ENCODE results near the gene OLFM1. TPM values are rescaled to one million over a fixed set of nuclear protein-coding genes. Genes with fewer than 3 reads are reported as not detected.

OLFM1 gene
- total RNA-seq, 1 donor from 2014 or later: 5.5 TPM

DNA sequence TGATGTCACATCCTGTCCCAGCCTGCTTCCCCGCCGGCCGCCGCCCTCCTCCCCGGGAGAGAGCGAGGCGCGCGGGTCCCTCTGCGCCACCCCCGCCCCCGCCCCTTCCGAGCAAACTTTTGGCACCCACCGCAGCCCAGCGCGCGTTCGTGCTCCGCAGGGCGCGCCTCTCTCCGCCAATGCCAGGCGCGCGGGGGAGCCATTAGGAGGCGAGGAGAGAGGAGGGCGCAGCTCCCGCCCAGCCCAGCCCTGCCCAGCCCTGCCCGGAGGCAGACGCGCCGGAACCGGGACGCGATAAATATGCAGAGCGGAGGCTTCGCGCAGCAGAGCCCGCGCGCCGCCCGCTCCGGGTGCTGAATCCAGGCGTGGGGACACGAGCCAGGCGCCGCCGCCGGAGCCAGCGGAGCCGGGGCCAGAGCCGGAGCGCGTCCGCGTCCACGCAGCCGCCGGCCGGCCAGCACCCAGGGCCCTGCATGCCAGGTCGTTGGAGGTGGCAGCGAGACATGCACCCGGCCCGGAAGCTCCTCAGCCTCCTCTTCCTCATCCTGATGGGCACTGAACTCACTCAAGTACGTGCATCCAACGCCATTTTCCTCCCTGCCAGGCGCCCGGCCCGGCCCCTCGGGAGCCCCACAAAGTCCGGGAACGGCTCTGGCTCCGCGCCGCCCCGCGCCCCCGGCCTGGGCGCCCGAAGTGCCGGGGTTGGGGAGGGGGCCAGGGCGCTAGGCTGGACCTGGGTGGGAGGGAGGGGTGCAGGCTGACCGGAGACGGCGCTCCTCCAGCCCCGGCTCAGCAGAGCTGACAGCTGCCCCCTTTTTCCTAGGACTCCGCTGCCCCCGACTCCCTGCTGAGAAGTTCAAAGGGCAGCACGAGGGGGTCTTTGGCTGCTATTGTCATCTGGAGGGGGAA lies 12.0 kb upstream of the OLFM1 start:
- no peaks in the 10 kb centered on the region for H3K9me3 ChIP-seq (ENCODE audit: insufficient read depth, low read depth, low read length)
- Mint-ChIP-seq H3K36me3 (ENCODE audit: low read depth, unreplicated experiment) (no peaks in the 10 kb centered on the region), H3K27ac (ENCODE audit: unreplicated experiment) (no peak overlapping the region), H3K4me1 (ENCODE audit: low read depth, unreplicated experiment) (no peaks in the 10 kb centered on the region), H3K27me3 (ENCODE audit: low read depth, unreplicated experiment) (peaks cover 56% of the 10 kb centered on the region), H3K9me3 (ENCODE audit: unreplicated experiment) (no peaks in the 10 kb centered on the region), H3K4me3 (ENCODE audit: unreplicated experiment) (peak overlapping the region; percentile 77)
- peaks cover 6% of the 10 kb centered on the region for H3K27me3 ChIP-seq (ENCODE audit: insufficient read depth, low read length)
- H3K36me3 ChIP-seq (ENCODE audit: insufficient read depth, low read length): no peaks in the 10 kb centered on the region
- H3K4me3 ChIP-seq (ENCODE audit: insufficient read depth, low read depth, low read length): no peak overlapping the region
- FAIRE-seq: no peak
- no peak overlapping the region for H3K9ac ChIP-seq (ENCODE audit: low read length)
- H3K27ac ChIP-seq (ENCODE audit: low read depth, low read length): no peak overlapping the region
- TF ChIP-seq CTCF (IDR thresholded peaks at IDR 0.05; ENCODE audit: insufficient read depth, low read depth, low read length) (no peak), EZH2 (IDR thresholded peaks at IDR 0.05; ENCODE audit: insufficient read depth, low read length) (peak; percentile 49)
- no peak overlapping the region for H2AFZ ChIP-seq (ENCODE audit: low read depth, low read length)
- H3K4me1 ChIP-seq (ENCODE audit: insufficient read depth, low read length): no peaks in the 10 kb centered on the region
- no peaks in the 10 kb centered on the region for H3K79me2 ChIP-seq (ENCODE audit: insufficient read depth, low read length)
- peak overlapping the region; percentile 54 for H3K4me2 ChIP-seq (ENCODE audit: low read length)
- no peak for DNase-seq (ENCODE audit: low read depth)
- no peaks in the 10 kb centered on the region for H4K20me1 ChIP-seq (ENCODE audit: insufficient read depth, low read length)

GRCh38 chr9:135076143-135076875 lies 11.2 kb upstream of the OLFM1 start:
- H3K4me3 Mint-ChIP-seq (ENCODE audit: unreplicated experiment): peak overlapping the region; percentile 79
- no peak overlapping the region for H2AFZ ChIP-seq (ENCODE audit: low read depth, low read length)
- H3K9ac ChIP-seq (ENCODE audit: low read length): no peak overlapping the region
- H3K9me3 Mint-ChIP-seq (ENCODE audit: unreplicated experiment): no peaks in the 10 kb centered on the region
- H3K79me2 ChIP-seq (ENCODE audit: insufficient read depth, low read length): no peaks in the 10 kb centered on the region
- H3K4me2 ChIP-seq (ENCODE audit: low read length): no peak overlapping the region
- no peak for DNase-seq (ENCODE audit: low read depth)
- no peaks in the 10 kb centered on the region for H3K9me3 ChIP-seq (ENCODE audit: insufficient read depth, low read depth, low read length)
- H3K4me1 Mint-ChIP-seq (ENCODE audit: low read depth, unreplicated experiment): no peaks in the 10 kb centered on the region
- peaks cover 6% of the 10 kb centered on the region for H3K27me3 ChIP-seq (ENCODE audit: insufficient read depth, low read length)
- FAIRE-seq: no peak
- TF ChIP-seq EZH2 (IDR thresholded peaks at IDR 0.05; ENCODE audit: insufficient read depth, low read length) (no peak), CTCF (IDR thresholded peaks at IDR 0.05; ENCODE audit: insufficient read depth, low read depth, low read length) (no peak)
- H3K27ac ChIP-seq (ENCODE audit: low read depth, low read length): no peak overlapping the region
- no peak overlapping the region for H3K4me3 ChIP-seq (ENCODE audit: insufficient read depth, low read depth, low read length)
- no peaks in the 10 kb centered on the region for H3K36me3 Mint-ChIP-seq (ENCODE audit: low read depth, unreplicated experiment)
- no peak overlapping the region for H3K27ac Mint-ChIP-seq (ENCODE audit: unreplicated experiment)
- H3K36me3 ChIP-seq (ENCODE audit: insufficient read depth, low read length): no peaks in the 10 kb centered on the region
- H3K4me1 ChIP-seq (ENCODE audit: insufficient read depth, low read length): no peaks in the 10 kb centered on the region
- H4K20me1 ChIP-seq (ENCODE audit: insufficient read depth, low read length): no peaks in the 10 kb centered on the region
- H3K27me3 Mint-ChIP-seq (ENCODE audit: low read depth, unreplicated experiment): peaks cover 54% of the 10 kb centered on the region

Data from astrocyte (in vitro differentiated cells and primary cell).